Measurements from ENCODE around the gene SYNPO2. TPM values are rescaled to one million over a fixed set of nuclear protein-coding genes. Genes with fewer than 3 reads are reported as not detected.
A peak's percentile ranks its signal among the peaks of the same experiment; 100 is the strongest.

SYNPO2 gene
- total RNA-seq, 8 experiments from 2014 or later, result 0.17 to 21.4 (median 8.9) TPM

DNA sequence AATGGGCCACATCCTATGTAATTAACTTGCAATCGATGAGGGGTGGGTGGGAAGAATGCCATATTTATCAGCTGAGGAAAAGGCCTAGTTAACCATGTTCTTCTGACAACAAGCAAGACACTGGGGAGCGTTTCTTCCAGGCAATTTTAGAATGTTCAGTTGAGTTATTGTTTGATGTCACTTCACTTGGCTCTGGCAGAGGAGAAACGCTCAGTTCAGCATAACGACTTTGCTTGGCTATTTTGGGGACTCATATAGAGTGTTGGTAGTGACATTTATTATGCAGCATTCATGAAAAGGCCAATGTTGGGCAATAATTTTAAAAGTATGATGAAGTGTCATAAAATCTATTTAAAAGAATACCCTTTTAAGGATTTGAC lies 648 bp downstream of the SYNPO2 start:
- Histone ChIP-seq H3K27ac (no peak overlapping the region), H3K4me3 (peak overlapping the region in 3 of 5 donors; percentile 22 to 41 (median 34)), H3K4me1 (replicated peaks in 1 of 2) (peaks cover 3 to 5% of the 10 kb centered on the region in 2 donors)
- in situ Hi-C loops (cut with MboI; ENCODE audit: low pct_unique_long_range_greater_than_20kb in 2 of 9, low sequenced_read_pairs in 9 of 9, unreplicated experiment in 9 of 9), result loop anchor here in 1 of 9 experiments (25.0 kb wide), 1 partner anchor 127 kb away; no protein-coding TSS in a partner anchor
- no peak for ATAC-seq (replicated peaks in 6 of 8)
- 10 to 80% (median 51%) methylated on average over 1 to 4 of the region's 4 CpGs; no CpG with 5 or more reads in 2 of the 10 experiments for WGBS, 10 experiments

DNA sequence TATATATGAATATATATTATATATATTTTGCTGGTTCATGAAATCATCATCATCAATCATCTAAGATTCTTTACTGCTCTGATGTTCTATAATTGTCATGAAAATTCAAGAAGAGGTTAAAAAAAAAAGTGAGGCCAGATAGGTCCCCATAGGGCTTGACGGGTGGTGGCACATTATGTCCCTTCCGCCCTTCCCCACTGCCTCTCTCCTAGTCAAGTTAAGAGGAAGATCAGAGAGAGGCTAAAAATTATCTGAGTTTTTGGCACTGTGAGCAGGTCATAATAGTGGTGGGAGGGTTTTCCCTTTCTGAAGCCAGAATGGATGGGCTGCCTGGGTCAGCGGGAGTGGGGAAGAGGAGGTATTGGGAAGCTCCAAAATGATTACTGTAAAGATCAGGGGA lies 5.4 kb downstream of the SYNPO2 start:
- in situ Hi-C loops (cut with MboI; ENCODE audit: low pct_unique_long_range_greater_than_20kb in 2 of 9, low sequenced_read_pairs in 9 of 9, unreplicated experiment in 9 of 9), result loop anchor here in 2 of 9 experiments (10.0 to 25.0 kb wide), 2 partner anchors 61 to 132 kb away; no protein-coding TSS in a partner anchor
- WGBS, 10 experiments, result 60 to 100% (median 100%) methylated on average over 1 to 3 of the region's 3 CpGs; no CpG with 5 or more reads in 1 of the 10 experiments
- no peak for ATAC-seq (replicated peaks in 6 of 8)
- no peak overlapping the region for H3K27ac ChIP-seq
- H3K4me3 ChIP-seq, result no peak overlapping the region
- peaks cover 3 to 4% of the 10 kb centered on the region in 2 donors for H3K4me1 ChIP-seq (replicated peaks in 1 of 2)

- Histone ChIP-seq H3K4me1 (replicated peaks in 1 of 2) (no peaks in the 10 kb centered on the region), H3K4me3 (no peak overlapping the region), H3K27ac (no peak overlapping the region)
- in situ Hi-C loops (cut with MboI; ENCODE audit: low pct_unique_long_range_greater_than_20kb in 2 of 9, low sequenced_read_pairs in 9 of 9, unreplicated experiment in 9 of 9), result loop anchor here in 2 of 9 experiments (10.0 to 25.0 kb wide), 2 partner anchors 57 to 136 kb away; no protein-coding TSS in a partner anchor
- WGBS, 10 experiments, result 83 to 100% (median 100%) methylated on average over 1 to 2 of the region's 2 CpGs; no CpG with 5 or more reads in 1 of the 10 experiments
- ATAC-seq (replicated peaks in 6 of 8), result no peak
Observed at GRCh38 chr4:118898221-118898620, 9.6 kb downstream of the SYNPO2 start.

DNA sequence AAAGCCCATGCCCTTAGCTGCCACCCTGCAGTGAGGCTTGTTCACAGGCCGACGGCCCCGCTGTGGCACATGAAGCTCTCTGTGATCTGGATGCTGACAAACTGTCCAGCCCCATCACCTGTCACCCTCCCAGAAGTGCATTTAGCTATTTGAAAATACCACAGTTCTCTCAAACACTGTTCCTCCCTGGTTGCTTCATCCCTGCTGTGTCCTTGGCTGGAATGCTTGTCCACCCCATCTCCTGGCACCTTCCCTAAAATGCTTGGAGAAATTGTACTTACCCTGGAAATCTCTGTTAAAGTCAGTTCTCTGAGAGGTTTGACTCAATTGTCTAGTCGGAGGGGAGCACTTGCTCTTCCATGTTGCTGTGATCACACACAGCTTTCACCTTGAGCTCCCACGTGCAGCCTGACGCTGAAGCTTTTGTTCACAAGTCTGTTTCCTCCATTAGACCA lies 10.1 kb downstream of the SYNPO2 start:
- in situ Hi-C loops (cut with MboI; ENCODE audit: low pct_unique_long_range_greater_than_20kb in 2 of 9, low sequenced_read_pairs in 9 of 9, unreplicated experiment in 9 of 9), result loop anchor here in 2 of 9 experiments (10.0 to 25.0 kb wide), 2 partner anchors 56 to 136 kb away; no protein-coding TSS in a partner anchor
- Histone ChIP-seq H3K4me3 (no peak overlapping the region), H3K4me1 (replicated peaks in 1 of 2) (no peaks in the 10 kb centered on the region), H3K27ac (no peak overlapping the region)
- ATAC-seq (replicated peaks in 6 of 8), result no peak
- 38 to 100% (median 85%) methylated on average over 1 to 6 of the region's 6 CpGs; no CpG with 5 or more reads in 2 of the 10 experiments for WGBS, 10 experiments

- Histone ChIP-seq H3K4me3 (no peak overlapping the region), H3K4me1 (replicated peaks in 1 of 2) (no peaks in the 10 kb centered on the region), H3K27ac (no peak overlapping the region)
- no peak for ATAC-seq (replicated peaks in 6 of 8)
- 27 to 96% (median 73%) methylated on average over 1 to 3 of the region's 3 CpGs for WGBS, 10 experiments
- in situ Hi-C loops (cut with MboI; ENCODE audit: low pct_unique_long_range_greater_than_20kb in 2 of 9, low sequenced_read_pairs in 9 of 9, unreplicated experiment in 9 of 9), result no loop called here
Observed at GRCh38 chr4:118904418-118904817, 15.8 kb downstream of the SYNPO2 start.

GRCh38 chr4:118904935-118905334 lies 16.3 kb downstream of the SYNPO2 start:
- no peak overlapping the region for H3K27ac ChIP-seq
- WGBS, 10 experiments, result 72 to 100% (median 90%) methylated on average over 2 of the region's 2 CpGs; no CpG with 5 or more reads in 3 of the 10 experiments
- no peaks in the 10 kb centered on the region for H3K4me1 ChIP-seq (replicated peaks in 1 of 2)
- no peak for ATAC-seq (replicated peaks in 6 of 8)
- in situ Hi-C loops (cut with MboI; ENCODE audit: low pct_unique_long_range_greater_than_20kb in 2 of 9, low sequenced_read_pairs in 9 of 9, unreplicated experiment in 9 of 9), result no loop called here
- H3K4me3 ChIP-seq, result no peak overlapping the region

DNA sequence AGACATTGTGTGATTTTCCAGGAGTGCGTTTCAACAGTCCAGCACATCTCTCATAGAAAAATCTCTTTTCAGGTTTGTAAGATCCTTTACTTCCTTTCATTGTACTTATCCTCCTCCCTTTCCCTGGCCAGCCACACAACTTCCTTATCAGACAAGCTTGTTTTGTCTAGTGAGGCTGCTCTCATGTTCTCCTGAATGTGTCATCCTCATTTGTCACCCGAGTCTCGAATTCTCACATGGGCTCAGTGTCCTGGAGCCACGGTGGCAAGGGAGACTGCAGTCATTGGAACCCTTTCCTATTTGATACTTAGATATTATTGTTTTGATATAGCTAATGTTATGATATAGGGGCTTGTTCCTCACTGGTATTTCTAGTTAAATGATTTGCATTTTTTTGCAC lies 16.9 kb downstream of the SYNPO2 start:
- Histone ChIP-seq H3K27ac (no peak overlapping the region), H3K4me1 (replicated peaks in 1 of 2) (no peaks in the 10 kb centered on the region), H3K4me3 (no peak overlapping the region)
- ATAC-seq (replicated peaks in 6 of 8), result peak in 2 of 8 experiments; percentile 23 to 47
- in situ Hi-C loops (cut with MboI; ENCODE audit: low pct_unique_long_range_greater_than_20kb in 2 of 9, low sequenced_read_pairs in 9 of 9, unreplicated experiment in 9 of 9), result no loop called here
- WGBS, 10 experiments, result 33 to 100% (median 75%) methylated on average over 1 to 4 of the region's 4 CpGs; no CpG with 5 or more reads in 2 of the 10 experiments

DNA sequence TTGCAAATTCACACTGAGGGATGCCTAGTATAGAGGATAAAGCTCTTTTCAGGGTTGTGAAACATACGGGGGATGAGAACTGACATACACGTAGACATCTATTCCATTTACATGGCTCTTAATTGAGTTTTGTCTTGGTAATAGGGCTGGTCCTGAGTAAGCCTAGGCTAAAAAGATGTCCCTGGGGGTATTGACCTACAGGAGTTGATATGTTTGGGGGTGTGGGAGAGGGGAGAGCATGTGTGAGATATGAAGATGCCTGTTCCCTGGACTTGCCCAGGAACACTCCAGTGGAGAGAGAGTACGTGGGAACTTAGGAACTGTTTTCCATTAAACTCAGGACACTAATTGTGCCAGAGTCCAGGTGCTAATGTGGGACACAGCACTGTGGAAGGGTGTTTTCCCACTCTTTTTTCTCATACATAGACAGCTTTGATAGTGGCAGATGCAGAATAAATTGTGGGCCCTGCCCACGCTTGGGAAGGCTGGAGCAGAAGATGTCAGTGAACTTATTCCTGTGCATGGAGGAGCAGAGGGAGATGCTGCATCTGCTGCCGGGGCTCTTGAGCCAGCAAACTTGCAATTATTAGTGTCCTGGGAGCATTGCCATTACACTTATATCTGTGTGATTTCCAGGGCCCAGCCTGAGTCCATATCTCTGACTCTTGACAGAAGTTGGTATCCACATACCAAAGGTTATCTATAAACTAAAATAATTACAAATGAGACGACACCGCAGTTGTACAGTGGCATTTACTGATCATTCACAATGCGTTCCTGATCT lies 20.7 kb downstream of the SYNPO2 start:
- 58 to 90% (median 78%) methylated on average over 1 to 8 of the region's 8 CpGs for WGBS, 10 experiments
- Histone ChIP-seq H3K4me3 (no peak overlapping the region), H3K27ac (no peak overlapping the region), H3K4me1 (replicated peaks in 1 of 2) (no peaks in the 10 kb centered on the region)
- ATAC-seq (replicated peaks in 6 of 8), result peak in 2 of 8 experiments; percentile 35 to 74
- in situ Hi-C loops (cut with MboI; ENCODE audit: low pct_unique_long_range_greater_than_20kb in 2 of 9, low sequenced_read_pairs in 9 of 9, unreplicated experiment in 9 of 9), result no loop called here

GRCh38 chr4:118910221-118910620 lies 21.6 kb downstream of the SYNPO2 start:
- in situ Hi-C loops (cut with MboI; ENCODE audit: low pct_unique_long_range_greater_than_20kb in 2 of 9, low sequenced_read_pairs in 9 of 9, unreplicated experiment in 9 of 9), result no loop called here
- Histone ChIP-seq H3K4me3 (no peak overlapping the region), H3K27ac (no peak overlapping the region), H3K4me1 (replicated peaks in 1 of 2) (no peaks in the 10 kb centered on the region)
- no peak for ATAC-seq (replicated peaks in 6 of 8)
- 71 to 100% (median 91%) methylated on average over 2 to 3 of the region's 3 CpGs; no CpG with 5 or more reads in 3 of the 10 experiments for WGBS, 10 experiments

DNA sequence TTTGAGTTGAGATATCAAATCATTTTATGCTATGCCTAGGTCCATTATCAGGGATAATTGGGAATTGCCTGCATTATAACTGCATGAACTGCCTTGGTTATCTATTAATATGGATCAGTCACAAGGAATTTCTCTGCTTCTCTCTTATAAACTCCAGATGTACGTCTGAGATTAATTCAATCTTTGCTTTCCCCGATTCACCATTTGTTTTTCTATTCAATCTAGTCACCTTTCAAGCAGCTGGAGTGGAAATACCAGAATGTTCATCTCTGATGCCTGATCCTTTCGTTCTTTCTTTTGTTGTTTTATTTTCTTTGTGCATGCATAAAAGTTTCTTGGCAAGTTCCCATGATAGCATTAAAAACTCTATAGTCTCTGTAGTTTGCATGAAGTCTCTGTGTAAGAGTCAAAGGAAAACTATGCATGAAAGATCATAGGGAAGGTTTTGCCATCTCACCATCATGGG lies 22.6 kb downstream of the SYNPO2 start:
- ATAC-seq (replicated peaks in 6 of 8), result peak in 3 of 8 experiments; percentile 40 to 62 (median 40)
- H3K4me1 ChIP-seq (replicated peaks in 1 of 2), result no peaks in the 10 kb centered on the region
- 0 to 100% (median 76%) methylated on average over 1 to 3 of the region's 3 CpGs for WGBS, 10 experiments
- no peak overlapping the region for H3K27ac ChIP-seq
- no peak overlapping the region for H3K4me3 ChIP-seq
- in situ Hi-C loops (cut with MboI; ENCODE audit: low pct_unique_long_range_greater_than_20kb in 2 of 9, low sequenced_read_pairs in 9 of 9, unreplicated experiment in 9 of 9), result no loop called here

DNA sequence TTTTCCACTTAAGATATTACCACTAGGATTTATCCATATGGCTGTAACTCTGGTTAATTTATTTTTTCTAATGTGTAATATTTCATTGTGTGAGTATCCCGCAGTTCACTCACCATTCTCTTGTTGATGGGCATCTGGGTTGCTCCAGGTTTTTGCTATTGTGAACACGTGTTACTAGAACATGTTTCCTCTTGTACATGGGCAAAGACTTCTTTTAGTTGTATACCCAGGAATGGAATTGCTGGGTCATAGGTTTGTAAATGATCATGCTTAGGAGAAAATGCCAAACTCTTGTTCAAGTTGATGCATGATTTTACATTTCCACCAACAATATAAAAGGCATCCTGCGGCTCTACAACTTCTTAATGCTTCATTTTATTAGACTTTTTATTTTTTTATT lies 26.8 kb downstream of the SYNPO2 start:
- no peak overlapping the region for H3K27ac ChIP-seq
- H3K4me1 ChIP-seq (replicated peaks in 1 of 2), result no peaks in the 10 kb centered on the region
- H3K4me3 ChIP-seq, result no peak overlapping the region
- ATAC-seq (replicated peaks in 6 of 8), result no peak
- in situ Hi-C loops (cut with MboI; ENCODE audit: low pct_unique_long_range_greater_than_20kb in 2 of 9, low sequenced_read_pairs in 9 of 9, unreplicated experiment in 9 of 9), result no loop called here
- WGBS, 10 experiments, result 78 to 100% (median 90%) methylated on average over 2 to 3 of the region's 3 CpGs; no CpG with 5 or more reads in 1 of the 10 experiments

GRCh38 chr4:118916691-118917289 lies 28.1 kb downstream of the SYNPO2 start:
- Histone ChIP-seq H3K4me1 (replicated peaks in 1 of 2) (no peaks in the 10 kb centered on the region), H3K27ac (no peak overlapping the region), H3K4me3 (no peak overlapping the region)
- in situ Hi-C loops (cut with MboI; ENCODE audit: low pct_unique_long_range_greater_than_20kb in 2 of 9, low sequenced_read_pairs in 9 of 9, unreplicated experiment in 9 of 9), result no loop called here
- WGBS, 10 experiments, result 83 to 100% (median 95%) methylated on average over 2 to 9 of the region's 9 CpGs
- no peak for ATAC-seq (replicated peaks in 6 of 8)

DNA sequence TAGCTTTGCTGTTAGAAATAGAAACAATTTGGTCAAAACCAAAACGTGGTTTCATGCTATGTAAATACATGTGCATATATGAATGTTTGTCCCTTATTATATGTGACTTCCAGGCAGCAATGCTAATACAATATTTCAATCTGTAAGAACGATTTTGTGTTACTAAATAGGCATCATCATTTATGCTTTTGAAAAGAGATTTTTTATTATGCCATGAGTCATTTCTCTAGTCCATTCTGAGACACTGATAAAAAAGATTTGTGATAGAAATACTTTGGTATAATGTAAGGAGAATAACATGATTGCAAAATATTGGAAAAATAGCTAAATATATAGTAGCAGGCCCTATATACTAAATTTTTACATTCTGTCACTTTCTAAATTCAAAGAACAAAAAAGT lies 28.9 kb downstream of the SYNPO2 start:
- Histone ChIP-seq H3K4me3 (no peak overlapping the region), H3K4me1 (replicated peaks in 1 of 2) (no peaks in the 10 kb centered on the region), H3K27ac (no peak overlapping the region)
- WGBS, 10 experiments, result 0 to 83% (median 50%) methylated on average over 1 to 2 of the region's 2 CpGs
- in situ Hi-C loops (cut with MboI; ENCODE audit: low pct_unique_long_range_greater_than_20kb in 2 of 9, low sequenced_read_pairs in 9 of 9, unreplicated experiment in 9 of 9), result no loop called here
- ATAC-seq (replicated peaks in 6 of 8), result peak in 2 of 8 experiments; percentile 11 to 27

Data from motor neuron (in vitro differentiated cells).